Prostate gland (tissue), 2 donors: ENCODE results near the gene APBB1.

Experiments
- CTCF ChIP-seq, 4 experiments: fragments of 200-600 bp in 2 of 4; fragments of 450-650 bp in 2 of 4; sonication (generic) in 2 of 4; IDR thresholded peaks; 1 replicate in 3 of 4; 2 replicates in 1 of 4; pipeline ENCODE4 v1.5.1; 2016 to 2019; ENCODE audit warnings: antibody characterized with exemption in 4 of 4, mild to moderate bottlenecking in 2 of 4, moderate library complexity in 2 of 4
- POLR2A ChIP-seq: fragments of 450-650 bp; IDR thresholded peaks from one replicate; pipeline ENCODE4 v1.6.1; 2016; ENCODE audit warnings: antibody characterized with exemption, mild to moderate bottlenecking
- POLR2AphosphoS5 ChIP-seq: sonication (generic); formaldehyde crosslinking; IDR thresholded peaks from one replicate; pipeline ENCODE4 v1.6.1; 2017; ENCODE audit warnings: antibody characterized with exemption

GRCh38 chr11:6437993-6438392, 19.1 kb upstream of the APBB1 start:
- TF ChIP-seq POLR2AphosphoS5 (no peak), POLR2A (no peak), CTCF (IDR thresholded peaks at IDR 0.05) (no peak)
